H1 (cell line): ENCODE data around the gene ADCK2.

Experiments used
- CEBPB ChIP-seq: IDR thresholded peaks from 2 replicates; pipeline ENCODE4 v1.6.1; 2012; ENCODE audit warnings: low read depth, low read length
- EGR1 ChIP-seq: IDR thresholded peaks from 2 replicates; pipeline ENCODE4 v1.6.1; 2011; ENCODE audit warnings: low read depth, low read length, borderline replicate concordance
- EP300 ChIP-seq, 2 experiments: IDR thresholded peaks; 1 replicate in 1 of 2; 2 replicates in 1 of 2; pipeline ENCODE4 v1.6.1; 2011 to 2012; ENCODE audit warnings: low read depth in 2 of 2, low read length in 2 of 2, mild to moderate bottlenecking in 2 of 2, borderline replicate concordance in 1 of 2, inconsistent platforms in 1 of 2, moderate library complexity in 1 of 2
- GTF2F1 ChIP-seq: IDR thresholded peaks from 2 replicates; pipeline ENCODE4 v1.6.1; 2012; ENCODE audit warnings: low read depth, low read length, improper control_type of control experiment, borderline replicate concordance
- JUND ChIP-seq: IDR thresholded peaks from 2 replicates; pipeline ENCODE4 v1.6.1; 2011; ENCODE audit warnings: mild to moderate bottlenecking, improper control_type of control experiment, low read length
- KDM5A ChIP-seq: fragments of 200-600 bp; IDR thresholded peaks from 2 replicates; pipeline ENCODE4 v1.7.1; 2012; ENCODE audit warnings: mild to moderate bottlenecking, low read length, inconsistent platforms, mixed read lengths
- MAFK ChIP-seq: IDR thresholded peaks from 2 replicates; pipeline ENCODE4 v1.6.1; 2012; ENCODE audit warnings: low read depth, mild to moderate bottlenecking, improper control_type of control experiment, low read length
- POLR2A ChIP-seq, 2 experiments: IDR thresholded peaks; 1 replicate in 1 of 2; 2 replicates in 1 of 2; pipeline ENCODE4 v1.6.1; 2011; ENCODE audit warnings: low read depth in 2 of 2, low read length in 2 of 2, mild to moderate bottlenecking in 2 of 2; ENCODE audit errors: control extremely low read depth in 1 of 2
- POLR2AphosphoS5 ChIP-seq: IDR thresholded peaks from 2 replicates; pipeline ENCODE4 v1.6.1; 2011; ENCODE audit warnings: low read depth, low read length
- SIX5 ChIP-seq: IDR thresholded peaks from 2 replicates; pipeline ENCODE4 v1.6.1; 2011; ENCODE audit warnings: mild to moderate bottlenecking, low read depth, low read length
- TF ChIP-seq, protein P1 (sequence below), 3 experiments: IDR thresholded peaks; 1 replicate in 2 of 3; 2 replicates in 1 of 3; pipeline versions ENCODE4 v1.5.1 to v1.6.1; 2011; ENCODE audit warnings: low read length in 3 of 3, mild to moderate bottlenecking in 3 of 3, inconsistent platforms in 2 of 3, low read depth in 1 of 3, moderate library complexity in 1 of 3; ENCODE audit not compliant: insufficient read depth in 1 of 3; ENCODE audit errors: control extremely low read depth in 1 of 3
- TF ChIP-seq, protein P2 (sequence below): IDR thresholded peaks from 2 replicates; pipeline ENCODE4 v1.6.1; 2012; ENCODE audit warnings: inconsistent platforms
- TF ChIP-seq, protein P3 (sequence below): IDR thresholded peaks from 2 replicates; pipeline ENCODE4 v1.6.1; 2012; ENCODE audit warnings: inconsistent platforms

DNA sequence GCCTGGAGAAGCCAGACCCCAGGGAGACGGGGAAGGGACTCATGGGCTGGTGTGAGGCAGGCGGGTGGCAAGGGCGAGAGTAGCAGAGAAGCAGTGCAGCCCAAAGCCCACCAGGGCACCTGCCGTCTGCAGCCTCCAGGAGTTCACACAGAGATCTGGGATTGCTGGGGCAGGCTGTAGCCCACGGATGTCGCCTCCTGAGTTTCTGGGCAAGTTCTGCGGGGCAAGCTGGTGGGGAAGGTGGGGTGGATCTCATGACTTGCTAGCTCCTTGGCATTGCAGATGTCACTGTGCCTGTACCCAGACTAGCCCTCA, 6.0 kb downstream of the ADCK2 start:
- TF ChIP-seq, protein P1, sequence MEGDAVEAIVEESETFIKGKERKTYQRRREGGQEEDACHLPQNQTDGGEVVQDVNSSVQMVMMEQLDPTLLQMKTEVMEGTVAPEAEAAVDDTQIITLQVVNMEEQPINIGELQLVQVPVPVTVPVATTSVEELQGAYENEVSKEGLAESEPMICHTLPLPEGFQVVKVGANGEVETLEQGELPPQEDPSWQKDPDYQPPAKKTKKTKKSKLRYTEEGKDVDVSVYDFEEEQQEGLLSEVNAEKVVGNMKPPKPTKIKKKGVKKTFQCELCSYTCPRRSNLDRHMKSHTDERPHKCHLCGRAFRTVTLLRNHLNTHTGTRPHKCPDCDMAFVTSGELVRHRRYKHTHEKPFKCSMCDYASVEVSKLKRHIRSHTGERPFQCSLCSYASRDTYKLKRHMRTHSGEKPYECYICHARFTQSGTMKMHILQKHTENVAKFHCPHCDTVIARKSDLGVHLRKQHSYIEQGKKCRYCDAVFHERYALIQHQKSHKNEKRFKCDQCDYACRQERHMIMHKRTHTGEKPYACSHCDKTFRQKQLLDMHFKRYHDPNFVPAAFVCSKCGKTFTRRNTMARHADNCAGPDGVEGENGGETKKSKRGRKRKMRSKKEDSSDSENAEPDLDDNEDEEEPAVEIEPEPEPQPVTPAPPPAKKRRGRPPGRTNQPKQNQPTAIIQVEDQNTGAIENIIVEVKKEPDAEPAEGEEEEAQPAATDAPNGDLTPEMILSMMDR (IDR thresholded peaks at IDR 0.05; ENCODE audit: control extremely low read depth in 1 of 3, insufficient read depth in 1 of 3, low read depth in 1 of 3, low read length in 3 of 3), result no peak
- TF ChIP-seq POLR2AphosphoS5 (no peak), POLR2A (IDR thresholded peaks at IDR 0.05; ENCODE audit: control extremely low read depth in 1 of 2, low read depth in 2 of 2, low read length in 2 of 2) (no peak), EGR1 (no peak), GTF2F1 (no peak), MAFK (no peak), KDM5A (no peak), CEBPB (no peak), SIX5 (no peak), EP300 (IDR thresholded peaks at IDR 0.05; ENCODE audit: borderline replicate concordance in 1 of 2, low read depth in 2 of 2, low read length in 2 of 2) (no peak), JUND (no peak)
- TF ChIP-seq, protein P2, sequence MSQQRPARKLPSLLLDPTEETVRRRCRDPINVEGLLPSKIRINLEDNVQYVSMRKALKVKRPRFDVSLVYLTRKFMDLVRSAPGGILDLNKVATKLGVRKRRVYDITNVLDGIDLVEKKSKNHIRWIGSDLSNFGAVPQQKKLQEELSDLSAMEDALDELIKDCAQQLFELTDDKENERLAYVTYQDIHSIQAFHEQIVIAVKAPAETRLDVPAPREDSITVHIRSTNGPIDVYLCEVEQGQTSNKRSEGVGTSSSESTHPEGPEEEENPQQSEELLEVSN, result no peak
- TF ChIP-seq, protein P3, sequence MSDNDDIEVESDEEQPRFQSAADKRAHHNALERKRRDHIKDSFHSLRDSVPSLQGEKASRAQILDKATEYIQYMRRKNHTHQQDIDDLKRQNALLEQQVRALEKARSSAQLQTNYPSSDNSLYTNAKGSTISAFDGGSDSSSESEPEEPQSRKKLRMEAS, result no peak
